ENCODE results near the gene RTF1.
"Not testable (repeated sequence)": the region's sequence is repeated elsewhere in the genome, so short reads cannot be mapped to it uniquely, and the experiment has no call there.

The RTF1 gene

GRCh38 chr15:41437448-41437847, 20.6 kb downstream of the RTF1 start:
- no peak for DNase-seq (ENCODE audit: low spot score)

- DNase-seq (ENCODE audit: low spot score) = no peak
Observed at GRCh38 chr15:41438206-41438605, 21.3 kb downstream of the RTF1 start.

GRCh38 chr15:41438745-41439144, 21.9 kb downstream of the RTF1 start:
- DNase-seq (ENCODE audit: low spot score) = not testable (repeated sequence)

GRCh38 chr15:41443275-41443674, 26.4 kb downstream of the RTF1 start:
- DNase-seq (ENCODE audit: low spot score) = no peak

GRCh38 chr15:41445399-41445798, 28.5 kb downstream of the RTF1 start:
- DNase-seq (ENCODE audit: low spot score) = no peak

GRCh38 chr15:41462084-41462795, 45.3 kb downstream of the RTF1 start:
- DNase-seq (ENCODE audit: low spot score) = no peak

GRCh38 chr15:41464889-41465580, 48.1 kb downstream of the RTF1 start:
- DNase-seq (ENCODE audit: low spot score) = no peak

- peak; percentile 53 for DNase-seq (ENCODE audit: low spot score)
Observed at GRCh38 chr15:41465822-41466421, 49.0 kb downstream of the RTF1 start.

- no peak for DNase-seq (ENCODE audit: low spot score)
Observed at GRCh38 chr15:41466711-41467110, 49.8 kb downstream of the RTF1 start.

GRCh38 chr15:41469644-41470043, 52.7 kb downstream of the RTF1 start:
- not testable (repeated sequence) for DNase-seq (ENCODE audit: low spot score)

- DNase-seq (ENCODE audit: low spot score) = no peak
Observed at GRCh38 chr15:41473418-41473817, 56.5 kb downstream of the RTF1 start.

- no peak for DNase-seq (ENCODE audit: low spot score)
Observed at GRCh38 chr15:41474436-41474835, 57.5 kb downstream of the RTF1 start.

- no peak for DNase-seq (ENCODE audit: low spot score)
Observed at GRCh38 chr15:41474941-41475340, 58.0 kb downstream of the RTF1 start.

- no peak for DNase-seq (ENCODE audit: low spot score)
Observed at GRCh38 chr15:41476416-41477048, 59.6 kb downstream of the RTF1 start.

GRCh38 chr15:41480396-41481140, 63.7 kb downstream of the RTF1 start:
- no peak for DNase-seq (ENCODE audit: low spot score)

GRCh38 chr15:41482110-41482877, 65.4 kb downstream of the RTF1 start:
- DNase-seq (ENCODE audit: low spot score) = no peak

- DNase-seq (ENCODE audit: low spot score) = no peak
Observed at GRCh38 chr15:41483115-41483514, 66.2 kb downstream of the RTF1 start.

GRCh38 chr15:41483519-41483918, 66.6 kb downstream of the RTF1 start:
- DNase-seq (ENCODE audit: low spot score) = no peak

- DNase-seq (ENCODE audit: low spot score) = no peak
Observed at GRCh38 chr15:41484937-41485625, 68.2 kb downstream of the RTF1 start.

GRCh38 chr15:41486286-41486685, 69.4 kb downstream of the RTF1 start:
- DNase-seq (ENCODE audit: low spot score) = no peak

GRCh38 chr15:41487381-41487780, 70.5 kb downstream of the RTF1 start:
- DNase-seq (ENCODE audit: low spot score) = no peak
